HepG2 (cell line): ENCODE results near the gene CRYGS. TPM values are rescaled to one million over a fixed set of nuclear protein-coding genes. Genes with fewer than 3 reads are reported as not detected.

Source experiments
- AHDC1 ChIP-seq: sonication (generic); formaldehyde crosslinking; IDR thresholded peaks from 2 replicates; pipeline ENCODE4 v1.5.1; 2020; ENCODE audit warnings: mild to moderate bottlenecking, missing genetic modification reagents, borderline replicate concordance
- CREB3 ChIP-seq: sonication (generic); formaldehyde crosslinking; IDR thresholded peaks from 2 replicates; pipeline ENCODE4 v1.5.0; 2020; ENCODE audit warnings: missing genetic modification reagents
- ELF3 ChIP-seq: IDR thresholded peaks from 2 replicates; pipeline ENCODE4 v1.6.1; 2016; ENCODE audit warnings: missing genetic modification reagents, missing compliant biosample characterization
- GABPB1 ChIP-seq: IDR thresholded peaks from 2 replicates; pipeline ENCODE4 v1.6.1; 2016; ENCODE audit warnings: mild to moderate bottlenecking, missing genetic modification reagents, moderate library complexity, missing compliant biosample characterization
- HINFP ChIP-seq: sonication (generic); formaldehyde crosslinking; IDR thresholded peaks from 2 replicates; pipeline ENCODE4 v1.4.0; 2020; ENCODE audit warnings: low read depth, mild to moderate bottlenecking, missing genetic modification reagents
- HMG20A ChIP-seq: IDR thresholded peaks from 2 replicates; pipeline ENCODE4 v1.6.1; 2016; ENCODE audit warnings: borderline replicate concordance
- MBD4 ChIP-seq: IDR thresholded peaks from 2 replicates; pipeline ENCODE4 v1.6.1; 2012; ENCODE audit warnings: low read length, inconsistent platforms, borderline replicate concordance
- MBNL3 ChIP-seq: fragments of 250-450 bp; sonication (Bioruptor Pico); conservative IDR thresholded peaks from 2 replicates; pipeline ENCODE4 v1.8.0; 2022; ENCODE audit warnings: mild to moderate bottlenecking, inconsistent platforms
- MLXIP ChIP-seq: sonication (generic); formaldehyde crosslinking; IDR thresholded peaks from 2 replicates; pipeline ENCODE4 v1.9.0; 2021; ENCODE audit warnings: missing genetic modification reagents, borderline replicate concordance
- NR0B2 ChIP-seq: sonication (generic); formaldehyde crosslinking; IDR thresholded peaks from 2 replicates; pipeline ENCODE4 v1.4.0; 2020; ENCODE audit warnings: mild to moderate bottlenecking, missing genetic modification reagents
- ZBTB3 ChIP-seq: sonication (generic); formaldehyde crosslinking; IDR thresholded peaks from 2 replicates; pipeline ENCODE4 v1.4.0; 2020; ENCODE audit warnings: low read depth, mild to moderate bottlenecking, moderate library complexity, missing genetic modification reagents, borderline replicate concordance
- ZUFSP ChIP-seq: sonication (generic); formaldehyde crosslinking; IDR thresholded peaks from 2 replicates; pipeline ENCODE4 v1.9.0; 2021; ENCODE audit warnings: missing genetic modification reagents, mild to moderate bottlenecking, borderline replicate concordance
- polyA plus RNA-seq, 8 experiments: library from polyadenylated mRNA; depleted of rRNA in 3 of 8; stranded (reverse) in 7 of 8; unstranded in 1 of 8; fragments of >200 nt; fragmentation: Illumina TruSeq in 4 of 8; extraction: Trizol in 4 of 8; gene quantifications; 2 replicates each; pipeline versions ENCODE4 v1.2.1 to v1.2.3, GENCODE V29; 2011 to 2016; ENCODE audit warnings: low read depth in 4 of 8, missing spikeins in 1 of 8, mixed read lengths in 1 of 8; ENCODE audit not compliant: insufficient read depth in 1 of 8
- total RNA-seq, 5 experiments: library from RNA; depleted of rRNA; stranded (reverse); fragments of >200 nt; fragmentation: Illumina TruSeq; extraction: Trizol; gene quantifications; 2 replicates each; pipeline ENCODE4 v1.2.3, GENCODE V29; 2016; ENCODE audit warnings: low read depth in 1 of 5

Gene CRYGS
- total and polyA plus RNA-seq, 2 of the 13 experiments (the other 11 are each of a cell fraction or from before 2014, with no cell fraction given) = 2.1 to 6.7 TPM

GRCh38 chr3:186564586-186564985 is 20.4 kb upstream of the CRYGS start (continued):
- TF ChIP-seq AHDC1 (CRISPR knock-in tag) (no peak), ZUFSP (CRISPR knock-in tag) (no peak), HINFP (CRISPR knock-in tag) (no peak), GABPB1 (CRISPR knock-in tag) (no peak), CREB3 (no peak), MLXIP (CRISPR knock-in tag) (no peak), MBD4 (no peak), ZBTB3 (CRISPR knock-in tag) (no peak), NR0B2 (no peak), HMG20A (CRISPR knock-in tag) (no peak), MBNL3 (no peak), ELF3 (CRISPR knock-in tag) (no peak)
